PFSK-1 (cell line): ENCODE results near the gene MKI67.

ENCODE experiments used
- POLR2AphosphoS5 ChIP-seq: IDR thresholded peaks from 2 replicates; pipeline ENCODE4 v1.6.1; 2012; ENCODE audit warnings: low read depth, mild to moderate bottlenecking, control low read depth, low read length, moderate library complexity
- REST ChIP-seq, 2 experiments: IDR thresholded peaks; 2 replicates each; pipeline versions ENCODE4 v1.6.1 to v1.8.0; 2011 to 2012; ENCODE audit warnings: low read depth in 2 of 2, low read length in 2 of 2, control low read depth in 1 of 2, inconsistent platforms in 1 of 2, mild to moderate bottlenecking in 1 of 2, moderate library complexity in 1 of 2; ENCODE audit not compliant: insufficient read depth in 1 of 2
- SIN3A ChIP-seq: IDR thresholded peaks from 2 replicates; pipeline ENCODE4 v1.6.1; 2012; ENCODE audit warnings: mild to moderate bottlenecking, low read length, moderate library complexity, borderline replicate concordance; ENCODE audit not compliant: insufficient read depth
- TAF1 ChIP-seq: IDR thresholded peaks from 2 replicates; pipeline ENCODE4 v1.6.1; 2012; ENCODE audit warnings: low read length, control low read depth, borderline replicate concordance; ENCODE audit not compliant: insufficient read depth

DNA sequence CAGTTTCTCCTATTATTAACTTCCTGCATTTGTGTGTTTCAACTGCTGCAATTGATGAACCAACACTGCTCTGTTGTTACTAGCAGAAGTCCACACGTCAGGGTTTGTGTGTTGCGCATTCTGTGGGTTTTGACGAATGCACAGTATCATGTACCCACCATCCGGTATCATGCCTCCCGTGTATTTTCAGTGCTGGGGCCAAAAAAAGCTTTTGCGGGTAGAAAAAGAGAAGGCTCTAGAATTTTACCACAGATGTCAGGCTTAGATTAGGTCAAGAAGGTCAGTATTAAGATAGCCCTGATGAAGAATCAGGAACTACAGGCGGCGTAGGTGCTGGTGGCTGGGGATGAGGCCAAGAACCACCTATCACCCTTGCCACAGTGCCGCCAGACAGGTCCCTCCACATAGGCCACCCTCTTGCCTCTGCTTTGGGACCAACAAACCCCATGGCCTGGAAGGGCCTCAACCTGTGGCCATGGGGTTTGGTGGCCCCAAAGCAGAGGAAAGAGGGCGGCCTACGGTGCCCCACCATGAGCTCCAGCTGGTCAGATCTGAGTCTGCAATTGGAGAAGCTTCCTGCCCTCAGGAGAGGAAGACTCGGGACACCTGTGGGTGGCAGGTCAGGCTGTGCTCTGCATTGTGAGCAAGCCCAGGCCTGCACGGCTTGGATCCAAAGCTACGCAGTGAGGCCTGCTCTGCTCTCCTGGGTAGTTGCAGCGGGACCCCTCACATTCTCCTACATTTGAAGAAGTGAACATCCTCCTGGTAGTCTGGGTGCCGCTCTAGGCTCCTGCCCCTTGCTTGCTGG is 71.9 kb downstream of the MKI67 start:
- TF ChIP-seq POLR2AphosphoS5 (no peak), REST (IDR thresholded peaks at IDR 0.05; ENCODE audit: insufficient read depth in 1 of 2, low read depth in 2 of 2, low read length in 2 of 2) (no peak), TAF1 (no peak), SIN3A (no peak)
